ENCODE results near the gene FARP1. TPM values are rescaled to one million over a fixed set of nuclear protein-coding genes. Genes with fewer than 3 reads are reported as not detected.

The FARP1 gene
- total RNA-seq, 1 donor = 0.42 TPM

GRCh38 chr13:98474292-98474691 lies 331.4 kb downstream of the FARP1 start:
- H3K4me3 ChIP-seq (ENCODE audit: low read length) = no peak overlapping the region
- no peaks in the 10 kb centered on the region for H3K9me3 ChIP-seq (ENCODE audit: low read depth, low read length)
- H3K27me3 ChIP-seq (ENCODE audit: insufficient read depth, low read length) = no peaks in the 10 kb centered on the region
- H3K4me1 ChIP-seq (ENCODE audit: insufficient read depth, low read length) = peaks cover 37% of the 10 kb centered on the region

GRCh38 chr13:98474761-98475160 lies 331.9 kb downstream of the FARP1 start:
- peaks cover 42% of the 10 kb centered on the region for H3K4me1 ChIP-seq (ENCODE audit: insufficient read depth, low read length)

DNA sequence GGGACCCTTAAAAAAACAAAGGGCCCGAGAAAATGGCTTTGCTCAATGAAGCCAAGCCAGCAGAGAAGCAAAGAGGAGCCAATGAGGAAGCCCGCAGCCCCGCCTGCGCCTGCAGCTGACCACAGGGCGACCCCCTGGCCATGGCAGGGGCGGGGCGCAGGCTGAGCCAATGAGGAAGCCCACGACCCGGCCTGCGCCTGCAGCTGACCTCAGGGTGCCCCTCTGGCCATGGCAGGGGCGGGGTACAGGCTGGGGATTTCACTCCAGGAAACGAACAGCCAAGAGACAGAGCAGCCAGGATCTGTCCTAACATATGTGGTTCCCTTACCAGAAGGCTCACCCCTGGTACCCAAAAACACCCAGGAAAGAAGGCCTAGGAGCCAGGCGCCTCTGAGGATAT lies 332.6 kb downstream of the FARP1 start:
- H3K4me3 ChIP-seq (ENCODE audit: low read length) = no peak overlapping the region
- H3K27me3 ChIP-seq (ENCODE audit: insufficient read depth, low read length) = no peaks in the 10 kb centered on the region
- H3K4me1 ChIP-seq (ENCODE audit: insufficient read depth, low read length) = peaks cover 43% of the 10 kb centered on the region

More at GRCh38 chr13:98474761-98475160, 331.9 kb downstream of the FARP1 start:
- Histone ChIP-seq H3K9me3 (ENCODE audit: low read depth, low read length) (no peaks in the 10 kb centered on the region), H3K4me3 (ENCODE audit: low read length) (no peak overlapping the region), H3K27me3 (ENCODE audit: insufficient read depth, low read length) (no peaks in the 10 kb centered on the region)

GRCh38 chr13:98476106-98476505 lies 333.2 kb downstream of the FARP1 start:
- H3K4me1 ChIP-seq (ENCODE audit: insufficient read depth, low read length) = peaks cover 43% of the 10 kb centered on the region
- no peak overlapping the region for H3K4me3 ChIP-seq (ENCODE audit: low read length)
- H3K27me3 ChIP-seq (ENCODE audit: insufficient read depth, low read length) = no peaks in the 10 kb centered on the region
- H3K9me3 ChIP-seq (ENCODE audit: low read depth, low read length) = no peaks in the 10 kb centered on the region

More for the DNA sequence above, 332.6 kb downstream of the FARP1 start:
- H3K9me3 ChIP-seq (ENCODE audit: low read depth, low read length) = no peaks in the 10 kb centered on the region

DNA sequence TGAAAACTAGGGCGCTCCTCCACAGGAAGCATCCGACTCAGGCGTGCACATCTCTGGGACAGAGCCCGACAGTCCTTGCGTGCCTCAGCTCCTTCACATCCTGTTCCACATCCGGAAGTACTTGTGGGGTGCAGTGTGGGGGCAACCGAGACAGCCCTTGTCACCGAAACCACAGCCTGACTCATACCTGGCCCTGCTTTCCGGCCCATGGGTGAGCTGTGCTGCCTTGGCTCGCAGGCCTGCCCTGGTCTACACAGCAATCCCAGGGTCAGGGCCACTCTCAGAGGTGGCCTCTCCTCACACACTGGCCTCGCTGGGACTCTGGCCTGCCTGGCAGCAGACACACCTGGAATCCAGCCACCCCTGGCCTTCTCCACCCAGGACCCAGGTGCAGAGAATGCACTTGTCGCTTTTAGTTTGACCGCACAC lies 333.7 kb downstream of the FARP1 start:
- no peaks in the 10 kb centered on the region for H3K9me3 ChIP-seq (ENCODE audit: low read depth, low read length)
- peaks cover 43% of the 10 kb centered on the region for H3K4me1 ChIP-seq (ENCODE audit: insufficient read depth, low read length)
- no peak overlapping the region for H3K4me3 ChIP-seq (ENCODE audit: low read length)
- H3K27me3 ChIP-seq (ENCODE audit: insufficient read depth, low read length) = no peaks in the 10 kb centered on the region

DNA sequence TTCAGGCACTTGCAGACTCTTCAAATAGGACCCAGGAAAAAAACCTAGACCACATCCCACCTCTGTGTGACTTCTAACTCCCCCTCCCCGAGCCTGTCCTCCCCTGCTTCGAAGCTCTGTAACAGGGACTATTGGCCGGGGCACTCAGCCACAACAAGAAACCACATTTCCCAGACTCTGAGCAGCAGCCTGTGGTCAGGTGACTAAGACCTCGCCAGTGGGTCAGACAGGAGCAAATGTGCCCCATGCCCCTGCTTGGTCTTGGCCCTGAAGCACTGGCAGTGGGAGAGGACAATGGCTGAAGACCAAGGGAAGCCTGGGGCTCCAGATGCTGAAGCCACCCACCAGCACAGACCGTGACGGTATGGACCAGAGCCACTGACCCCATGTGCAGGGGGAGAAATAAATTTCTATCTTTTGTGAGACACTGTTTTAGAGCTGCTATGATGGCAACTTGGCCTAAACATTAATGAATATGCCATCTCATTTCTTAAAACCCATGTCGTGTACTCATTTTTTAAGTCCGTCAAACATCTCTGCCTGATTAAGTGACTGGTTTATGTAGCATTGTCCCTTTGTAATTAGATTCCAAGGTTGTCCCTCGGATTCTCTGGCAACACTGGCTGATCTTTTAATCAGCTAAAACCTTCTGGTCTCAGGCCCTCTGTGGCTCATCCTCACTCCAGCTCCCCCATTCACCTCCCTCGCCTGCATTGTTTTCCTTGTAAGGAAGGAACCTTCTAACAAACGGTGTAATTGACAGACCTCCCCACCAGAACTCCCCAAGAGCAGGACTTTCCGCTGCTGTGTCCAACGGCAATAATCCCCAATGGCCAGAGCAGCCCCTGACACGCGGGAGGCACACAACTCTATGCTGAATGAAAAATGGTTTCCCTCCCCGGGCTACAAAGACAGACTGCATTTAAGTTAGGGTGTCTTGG lies 335.6 kb downstream of the FARP1 start:
- no peaks in the 10 kb centered on the region for H3K9me3 ChIP-seq (ENCODE audit: low read depth, low read length)
- H3K4me1 ChIP-seq (ENCODE audit: insufficient read depth, low read length) = peaks cover 46% of the 10 kb centered on the region
- H3K4me3 ChIP-seq (ENCODE audit: low read length) = no peak overlapping the region
- H3K27me3 ChIP-seq (ENCODE audit: insufficient read depth, low read length) = no peaks in the 10 kb centered on the region

DNA sequence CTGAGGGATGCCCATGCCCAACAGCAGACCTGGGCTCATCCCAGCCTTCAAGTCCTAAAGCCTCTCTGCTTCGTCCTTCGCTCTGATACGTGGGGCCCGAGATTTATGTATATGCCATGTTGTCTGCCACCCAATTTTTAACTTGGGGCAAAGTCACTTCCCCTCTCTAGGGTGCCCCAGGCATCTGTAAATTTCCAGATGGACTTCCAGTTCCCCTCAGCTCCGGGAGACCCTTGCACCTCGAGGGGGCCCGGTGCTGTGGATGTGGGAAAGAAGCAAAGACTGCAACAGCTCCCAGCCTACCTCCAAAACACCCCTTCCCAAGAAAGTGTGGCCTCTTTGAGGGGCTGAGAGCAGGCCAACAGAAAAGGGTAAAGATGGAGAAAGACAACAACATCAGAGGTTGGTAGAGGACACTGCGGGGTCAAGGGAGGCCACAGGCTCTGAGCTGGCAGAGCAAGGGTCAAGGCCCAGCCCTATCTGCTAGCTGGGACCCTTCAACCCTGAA lies 336.7 kb downstream of the FARP1 start:
- peaks cover 57% of the 10 kb centered on the region for H3K4me1 ChIP-seq (ENCODE audit: insufficient read depth, low read length)
- H3K27me3 ChIP-seq (ENCODE audit: insufficient read depth, low read length) = no peaks in the 10 kb centered on the region
- H3K9me3 ChIP-seq (ENCODE audit: low read depth, low read length) = no peaks in the 10 kb centered on the region
- H3K4me3 ChIP-seq (ENCODE audit: low read length) = no peak overlapping the region

- no peaks in the 10 kb centered on the region for H3K9me3 ChIP-seq (ENCODE audit: low read depth, low read length)
- no peak overlapping the region for H3K4me3 ChIP-seq (ENCODE audit: low read length)
- H3K4me1 ChIP-seq (ENCODE audit: insufficient read depth, low read length) = peaks cover 66% of the 10 kb centered on the region
- H3K27me3 ChIP-seq (ENCODE audit: insufficient read depth, low read length) = no peaks in the 10 kb centered on the region
Observed at GRCh38 chr13:98480915-98481877, 338.3 kb downstream of the FARP1 start.

DNA sequence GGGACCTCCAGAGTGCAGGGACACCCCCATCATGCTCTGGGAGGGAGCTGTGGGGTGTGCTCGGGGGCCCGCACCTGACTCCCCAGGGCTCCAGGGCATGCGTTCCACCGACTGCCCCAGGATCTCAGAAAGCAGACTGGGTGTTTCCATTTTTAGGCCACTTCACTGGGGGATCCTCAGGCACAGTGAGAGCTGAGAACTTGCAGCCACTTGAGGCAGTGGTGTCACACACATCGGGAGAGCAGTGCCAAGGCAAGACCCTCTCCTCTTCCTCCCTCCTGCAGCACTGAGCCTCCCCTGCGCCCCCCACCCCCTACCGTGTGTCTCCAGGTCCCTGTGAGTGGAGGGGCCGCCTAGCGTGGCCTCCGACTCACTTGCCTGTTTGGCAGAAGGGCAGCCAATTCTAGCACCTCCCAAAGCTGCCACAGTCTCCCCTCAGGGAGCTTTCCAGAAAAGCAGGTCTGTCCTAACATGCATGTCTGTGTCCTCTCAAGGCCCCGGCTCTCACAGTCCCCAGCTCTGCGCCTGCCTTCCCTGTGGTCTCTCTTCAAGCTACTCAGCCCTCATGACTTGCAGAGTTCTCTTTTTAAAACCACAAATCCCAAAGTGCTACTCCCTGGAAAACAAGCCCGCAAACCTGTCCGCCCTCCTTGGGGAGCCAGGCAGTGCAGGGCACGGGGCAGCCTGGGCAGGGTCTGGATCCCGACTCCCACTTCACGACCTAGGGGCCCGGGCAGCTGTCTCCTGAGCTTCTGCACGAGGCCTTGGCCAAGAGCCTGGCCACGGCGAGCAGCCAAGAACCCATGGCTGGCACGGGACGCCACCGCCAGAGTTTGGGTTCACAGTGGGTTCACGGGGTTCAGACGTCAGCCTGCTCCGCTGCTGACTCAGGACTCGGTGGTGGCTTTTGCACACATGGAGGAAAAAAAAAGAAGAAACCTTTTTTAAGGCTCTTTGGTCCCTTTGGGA lies 339.9 kb downstream of the FARP1 start:
- no peaks in the 10 kb centered on the region for H3K27me3 ChIP-seq (ENCODE audit: insufficient read depth, low read length)
- H3K4me1 ChIP-seq (ENCODE audit: insufficient read depth, low read length) = peaks cover 64% of the 10 kb centered on the region
- H3K9me3 ChIP-seq (ENCODE audit: low read depth, low read length) = no peaks in the 10 kb centered on the region
- no peak overlapping the region for H3K4me3 ChIP-seq (ENCODE audit: low read length)

DNA sequence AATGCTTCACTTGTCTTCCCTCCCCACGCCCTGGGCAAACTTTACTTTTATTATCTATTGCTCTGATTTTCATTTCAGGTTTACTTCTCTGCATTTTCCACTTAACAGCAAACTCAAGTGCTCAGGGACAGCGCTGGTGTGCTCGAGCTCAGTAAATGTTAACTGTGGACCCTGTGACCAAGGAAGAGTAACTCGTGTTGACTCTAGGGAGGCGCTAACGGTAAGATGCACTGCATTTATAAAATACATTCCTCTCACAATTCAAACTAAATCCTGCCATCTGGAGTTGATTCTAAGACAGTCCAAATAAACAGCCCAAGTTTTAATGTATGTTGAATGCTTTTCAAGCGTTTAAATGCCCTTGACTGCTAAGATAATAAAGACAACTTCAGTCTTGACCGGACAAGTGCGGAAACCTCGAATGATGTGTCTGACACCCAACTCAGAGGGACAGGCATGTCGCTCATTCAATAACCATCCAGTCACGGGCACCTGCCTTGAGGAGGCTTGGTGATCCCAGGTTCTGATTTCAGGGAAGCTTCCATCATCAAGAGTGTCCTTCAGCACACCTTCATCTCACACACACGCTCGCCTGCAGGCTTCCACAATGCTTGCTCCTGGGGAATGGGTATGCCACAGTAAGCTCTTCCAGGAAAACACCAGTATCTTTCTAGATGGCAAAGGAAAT lies 340.9 kb downstream of the FARP1 start:
- Histone ChIP-seq H3K4me1 (ENCODE audit: insufficient read depth, low read length) (peaks cover 62% of the 10 kb centered on the region), H3K4me3 (ENCODE audit: low read length) (no peak overlapping the region), H3K27me3 (ENCODE audit: insufficient read depth, low read length) (no peaks in the 10 kb centered on the region), H3K9me3 (ENCODE audit: low read depth, low read length) (no peaks in the 10 kb centered on the region)

DNA sequence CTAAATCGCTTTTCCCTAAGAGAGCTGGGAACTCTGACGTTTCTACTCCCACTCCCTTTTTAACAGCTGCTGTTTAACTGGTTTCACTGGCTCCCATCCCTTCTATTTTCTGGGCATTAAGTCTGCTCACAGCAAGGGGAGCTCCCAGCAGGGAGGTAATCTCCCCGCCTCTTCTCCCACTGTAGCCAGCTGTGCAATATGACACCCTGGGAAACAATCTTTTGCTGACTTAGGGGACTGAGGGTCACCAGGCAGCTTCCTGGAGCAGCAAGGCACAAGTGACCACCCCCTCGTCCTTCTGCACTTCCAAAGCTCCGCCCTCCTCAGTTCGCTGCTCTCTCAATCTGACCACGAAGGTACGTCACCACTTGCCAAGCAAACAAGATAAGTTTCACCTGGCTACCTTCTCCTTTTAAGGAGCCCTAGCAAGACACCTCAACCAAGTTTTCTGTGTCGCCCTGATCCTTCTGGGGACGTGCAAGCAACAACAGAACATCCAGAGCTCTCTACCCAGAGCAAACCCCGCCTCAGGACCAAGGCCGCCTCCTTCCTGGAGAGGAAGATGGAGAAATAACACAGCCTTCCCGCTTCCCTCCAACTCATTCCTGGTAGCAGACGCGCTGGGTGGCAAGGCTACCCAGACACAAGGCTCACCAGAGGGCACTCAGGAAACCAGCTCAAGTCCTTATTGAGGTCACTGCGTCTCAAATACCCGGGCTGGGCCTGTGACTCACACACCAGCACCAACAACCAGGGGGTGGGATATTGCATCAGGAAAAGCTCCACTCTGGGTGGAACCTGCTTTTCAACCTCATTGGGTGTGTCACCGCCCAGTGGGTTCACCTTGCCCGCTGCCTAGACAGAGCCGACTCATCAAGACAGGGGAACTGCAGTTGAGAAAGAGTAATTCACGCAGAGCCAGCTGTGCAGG lies 341.7 kb downstream of the FARP1 start:
- Histone ChIP-seq H3K27me3 (ENCODE audit: insufficient read depth, low read length) (no peaks in the 10 kb centered on the region), H3K4me3 (ENCODE audit: low read length) (no peak overlapping the region), H3K9me3 (ENCODE audit: low read depth, low read length) (no peaks in the 10 kb centered on the region), H3K4me1 (ENCODE audit: insufficient read depth, low read length) (peaks cover 63% of the 10 kb centered on the region)

DNA sequence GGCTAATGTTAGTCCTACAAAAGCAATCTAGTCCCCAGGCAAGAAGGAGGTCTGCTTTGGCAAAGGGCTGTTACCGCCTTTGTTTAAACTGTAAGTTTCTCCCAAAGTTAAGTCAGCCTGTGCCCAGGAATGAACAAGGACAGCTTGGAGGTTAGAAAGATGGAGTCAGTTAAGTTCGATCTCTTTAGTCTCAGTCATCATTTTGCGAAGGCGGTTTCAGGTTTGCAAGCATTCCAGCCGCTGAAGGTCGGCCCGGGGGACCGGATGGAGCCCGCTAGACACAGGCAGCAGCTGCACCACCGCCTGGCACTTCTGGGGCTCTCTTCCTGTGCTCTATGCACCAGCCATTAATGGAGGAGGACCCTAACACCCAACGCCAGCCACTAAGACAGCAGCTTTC lies 342.7 kb downstream of the FARP1 start:
- peaks cover 69% of the 10 kb centered on the region for H3K4me1 ChIP-seq (ENCODE audit: insufficient read depth, low read length)
- no peaks in the 10 kb centered on the region for H3K9me3 ChIP-seq (ENCODE audit: low read depth, low read length)
- no peaks in the 10 kb centered on the region for H3K27me3 ChIP-seq (ENCODE audit: insufficient read depth, low read length)
- no peak overlapping the region for H3K4me3 ChIP-seq (ENCODE audit: low read length)

- peaks cover 75% of the 10 kb centered on the region for H3K4me1 ChIP-seq (ENCODE audit: insufficient read depth, low read length)
- H3K9me3 ChIP-seq (ENCODE audit: low read depth, low read length) = no peaks in the 10 kb centered on the region
- no peaks in the 10 kb centered on the region for H3K27me3 ChIP-seq (ENCODE audit: insufficient read depth, low read length)
- H3K4me3 ChIP-seq (ENCODE audit: low read length) = no peak overlapping the region
Observed at GRCh38 chr13:98486412-98486811, 343.5 kb downstream of the FARP1 start.

Measured in mononuclear cell (primary cell).